Measurements from ENCODE around the gene IGSF21. TPM values are rescaled to one million over a fixed set of nuclear protein-coding genes. Genes with fewer than 3 reads are reported as not detected.

Gene IGSF21
- total RNA-seq, 4 donors from 2014 or later: 0.26 to 2.7 (median 0.88) TPM; not detected in 1

DNA sequence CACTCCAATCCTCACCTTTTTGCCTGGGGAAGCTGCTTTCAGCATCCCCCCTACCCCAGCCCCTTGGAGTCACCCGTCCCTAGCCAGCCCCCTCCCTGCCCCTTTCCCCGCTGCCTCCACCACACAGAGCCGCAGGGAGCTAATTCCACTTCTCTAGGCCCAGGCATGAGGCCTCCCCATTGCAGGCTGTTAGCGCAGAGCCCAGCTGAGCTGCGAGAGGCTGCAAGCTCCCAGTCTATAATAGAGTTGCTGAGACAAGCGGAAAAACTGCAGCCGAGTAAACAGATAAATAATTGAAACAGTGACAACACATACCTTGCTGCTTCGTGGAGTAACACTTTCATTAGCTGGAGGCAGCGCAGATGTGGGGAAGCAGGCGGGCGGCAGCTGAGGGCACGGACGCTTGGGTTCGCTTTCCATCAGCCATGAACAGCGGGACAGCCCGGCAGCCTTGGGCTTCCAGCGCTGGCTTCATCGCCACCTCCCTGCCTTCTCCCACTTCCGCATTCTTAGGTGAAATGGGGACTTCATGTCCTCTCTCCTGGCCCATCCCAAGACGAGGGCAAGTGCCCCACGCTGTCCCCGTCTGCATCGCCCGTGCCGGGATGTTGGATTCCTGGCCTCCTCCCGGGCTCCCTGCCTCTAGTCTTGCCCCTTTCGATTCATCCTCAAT, 183.3 kb downstream of the IGSF21 start:
- H3K9me3 ChIP-seq: no peaks in the 10 kb centered on the region
- DNase-seq: no peak
- H3K27ac ChIP-seq: no peak overlapping the region
- peaks cover 0 to 91% (median 0%) of the 10 kb centered on the region in 4 donors for H3K27me3 ChIP-seq
- no peak for TF ChIP-seq POLR2A (IDR thresholded peaks at IDR 0.05)
- TF ChIP-seq, protein P1, sequence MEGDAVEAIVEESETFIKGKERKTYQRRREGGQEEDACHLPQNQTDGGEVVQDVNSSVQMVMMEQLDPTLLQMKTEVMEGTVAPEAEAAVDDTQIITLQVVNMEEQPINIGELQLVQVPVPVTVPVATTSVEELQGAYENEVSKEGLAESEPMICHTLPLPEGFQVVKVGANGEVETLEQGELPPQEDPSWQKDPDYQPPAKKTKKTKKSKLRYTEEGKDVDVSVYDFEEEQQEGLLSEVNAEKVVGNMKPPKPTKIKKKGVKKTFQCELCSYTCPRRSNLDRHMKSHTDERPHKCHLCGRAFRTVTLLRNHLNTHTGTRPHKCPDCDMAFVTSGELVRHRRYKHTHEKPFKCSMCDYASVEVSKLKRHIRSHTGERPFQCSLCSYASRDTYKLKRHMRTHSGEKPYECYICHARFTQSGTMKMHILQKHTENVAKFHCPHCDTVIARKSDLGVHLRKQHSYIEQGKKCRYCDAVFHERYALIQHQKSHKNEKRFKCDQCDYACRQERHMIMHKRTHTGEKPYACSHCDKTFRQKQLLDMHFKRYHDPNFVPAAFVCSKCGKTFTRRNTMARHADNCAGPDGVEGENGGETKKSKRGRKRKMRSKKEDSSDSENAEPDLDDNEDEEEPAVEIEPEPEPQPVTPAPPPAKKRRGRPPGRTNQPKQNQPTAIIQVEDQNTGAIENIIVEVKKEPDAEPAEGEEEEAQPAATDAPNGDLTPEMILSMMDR (IDR thresholded peaks at IDR 0.05): no peak
- WGBS, 2 donors: 49 to 53% methylated on average over 16 to 25 of the region's 27 CpGs
- H3K36me3 ChIP-seq: no peaks in the 10 kb centered on the region
- no peak overlapping the region for H3K4me3 ChIP-seq
- intact Hi-C loops (cut with DNase I): no loop called here
- no peaks in the 10 kb centered on the region for H3K4me1 ChIP-seq

DNA sequence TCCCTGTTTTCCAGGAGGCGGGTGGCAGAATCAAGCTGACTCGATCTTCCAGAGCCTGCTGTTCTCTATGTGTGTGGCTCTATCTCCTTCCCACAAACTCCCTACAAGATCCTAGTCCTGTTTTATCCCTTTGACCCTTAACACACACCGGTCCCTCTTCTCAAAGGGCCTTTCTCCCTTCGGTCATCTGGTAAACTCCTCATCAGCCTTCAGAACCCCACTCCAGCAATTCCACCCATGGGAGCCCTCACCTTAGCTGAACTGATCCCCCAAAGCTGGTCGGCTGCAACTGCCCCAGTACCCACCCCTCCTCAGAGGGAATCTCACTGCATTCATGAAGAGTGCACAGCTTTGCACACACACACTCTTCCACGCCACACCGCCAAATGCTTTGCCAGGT, 184.9 kb downstream of the IGSF21 start:
- Histone ChIP-seq H3K27me3 (peaks cover 0 to 97% (median 0%) of the 10 kb centered on the region in 4 donors), H3K9me3 (no peaks in the 10 kb centered on the region), H3K4me3 (no peak overlapping the region), H3K4me1 (no peaks in the 10 kb centered on the region), H3K36me3 (no peaks in the 10 kb centered on the region), H3K27ac (no peak overlapping the region)
- WGBS, 2 donors: 63 to 87% methylated on average over 5 to 6 of the region's 7 CpGs
- intact Hi-C loops (cut with DNase I): no loop called here
- TF ChIP-seq, protein P1 (IDR thresholded peaks at IDR 0.05): no peak
- no peak for TF ChIP-seq POLR2A (IDR thresholded peaks at IDR 0.05)
- DNase-seq: no peak

DNA sequence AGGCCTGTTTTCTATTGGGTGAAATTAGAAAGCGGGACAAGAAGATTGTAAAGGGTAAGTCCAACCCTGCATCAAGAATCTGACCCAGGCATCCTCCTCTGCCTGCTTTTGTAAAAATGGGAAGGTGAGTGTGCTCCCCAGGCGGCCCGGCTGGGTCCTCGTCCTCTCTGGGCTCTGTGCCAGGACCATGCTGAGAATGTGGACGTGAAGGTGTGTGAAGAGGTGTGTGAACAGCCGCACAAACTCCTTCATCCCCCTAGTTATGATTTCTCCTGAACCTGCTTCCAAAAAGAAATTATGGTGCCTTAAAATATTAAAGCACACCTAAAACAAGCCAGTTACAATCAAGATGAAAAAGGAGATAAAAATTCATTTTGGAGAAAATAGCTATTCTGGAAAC, 185.7 kb downstream of the IGSF21 start:
- H3K27me3 ChIP-seq: peaks cover 0 to 98% (median 0%) of the 10 kb centered on the region in 4 donors
- H3K27ac ChIP-seq: no peak overlapping the region
- DNase-seq: no peak
- intact Hi-C loops (cut with DNase I): no loop called here
- H3K36me3 ChIP-seq: no peaks in the 10 kb centered on the region
- 49 to 55% methylated on average over 6 of the region's 6 CpGs for WGBS, 2 donors
- no peaks in the 10 kb centered on the region for H3K4me1 ChIP-seq
- H3K4me3 ChIP-seq: no peak overlapping the region
- no peaks in the 10 kb centered on the region for H3K9me3 ChIP-seq
- no peak for TF ChIP-seq POLR2A (IDR thresholded peaks at IDR 0.05)
- TF ChIP-seq, protein P1 (IDR thresholded peaks at IDR 0.05): no peak

DNA sequence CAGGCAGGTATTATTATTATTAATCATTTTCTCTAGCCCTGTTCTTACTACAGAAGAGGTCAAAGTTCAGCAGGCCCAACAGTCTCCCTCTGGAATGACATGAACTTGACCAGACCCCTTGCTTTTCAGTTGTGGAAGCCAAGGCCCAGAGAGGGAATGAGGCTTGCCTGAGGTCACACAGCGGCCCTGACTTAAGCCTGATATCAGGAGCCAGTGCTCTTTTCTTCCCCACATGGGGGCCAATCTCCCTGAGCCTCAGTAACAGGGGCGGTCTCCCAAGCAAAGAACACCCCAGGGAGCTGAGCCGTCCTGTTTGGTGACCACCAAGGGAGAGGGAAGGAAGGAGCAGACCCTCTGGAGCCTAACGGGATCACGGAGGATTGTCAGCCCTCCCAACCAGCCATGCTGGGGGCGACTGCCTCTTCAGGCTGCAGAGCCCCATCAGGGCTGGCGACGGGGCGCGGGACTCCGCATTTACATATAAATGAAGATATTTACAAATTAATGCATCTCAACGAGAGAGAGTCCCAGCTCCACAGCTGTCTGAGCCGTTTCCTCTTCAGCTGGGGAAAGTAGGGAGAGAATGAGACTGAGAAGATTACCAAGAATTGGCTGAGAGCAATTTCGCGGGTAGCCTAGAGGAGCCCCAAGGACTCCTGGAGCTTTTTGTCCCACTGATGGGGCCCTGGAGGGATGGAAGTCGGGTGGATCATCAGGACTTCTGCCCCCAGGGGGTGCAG, 187.0 kb downstream of the IGSF21 start:
- H3K36me3 ChIP-seq: no peaks in the 10 kb centered on the region
- 21 to 24% methylated on average over 4 to 7 of the region's 16 CpGs for WGBS, 2 donors
- H3K27me3 ChIP-seq: peaks cover 0 to 100% (median 0%) of the 10 kb centered on the region in 4 donors
- no peak for TF ChIP-seq POLR2A (IDR thresholded peaks at IDR 0.05)
- TF ChIP-seq, protein P1 (IDR thresholded peaks at IDR 0.05): no peak
- no peaks in the 10 kb centered on the region for H3K9me3 ChIP-seq
- H3K4me3 ChIP-seq: no peak overlapping the region
- intact Hi-C loops (cut with DNase I): no loop called here
- no peaks in the 10 kb centered on the region for H3K4me1 ChIP-seq
- no peak overlapping the region for H3K27ac ChIP-seq
- no peak for DNase-seq
